B cell (primary cell): ENCODE measurements around the gene PACSIN2. TPM values are rescaled to one million over a fixed set of nuclear protein-coding genes. Genes with fewer than 3 reads are reported as not detected.

ENCODE experiments used
- ATAC-seq: fragments of 200-7000 bp; cut with Tn5 transposase; one replicate; pipeline ENCODE4 v1.10.0; 2021; ENCODE audit warnings: low read depth, mild to moderate bottlenecking, moderate number of reproducible peaks, moderate library complexity
- CTCF ChIA-PET: fragments of 350-600 bp; sonication (Branson Sonifier 250); formaldehyde crosslinking; loops from one replicate; lab custom pipeline; 2021; ENCODE audit warnings: antibody characterized with exemption, inconsistent platforms; lab: Charles Lee
- POLR2A ChIA-PET: fragments of 350-600 bp; sonication (Branson Sonifier 250); formaldehyde crosslinking; loops from one replicate; lab custom pipeline; 2021; ENCODE audit warnings: antibody characterized with exemption; lab: Charles Lee
- DNase-seq: peaks from one replicate; pipeline ENCODE4 v3.0.0; 2013
- H2AFZ ChIP-seq: 2 replicates; pipeline ENCODE4 v1.6.1; 2012; ENCODE audit warnings: mild to moderate bottlenecking, low read depth, low read length; ENCODE audit not compliant: insufficient read depth, poor library complexity, severe bottlenecking
- H3K27ac ChIP-seq, 2 donors: 1 replicate in 1 of 2; 2 replicates in 1 of 2; pipeline ENCODE4 v1.5.1; 2012 to 2013; ENCODE audit warnings: low read length in 2 of 2, mild to moderate bottlenecking in 2 of 2, moderate library complexity in 1 of 2
- H3K27me3 ChIP-seq, 4 experiments: fragments of 200-600 bp in 1 of 4; sonication (generic) in 1 of 4; replicated peaks in 1 of 4; 1 replicate in 2 of 4; 2 replicates in 2 of 4; pipeline versions ENCODE4 v1.6.1 to v1.7.0; 2013 to 2016; ENCODE audit warnings: low read length in 3 of 4, mild to moderate bottlenecking in 2 of 4, mixed read lengths in 1 of 4, moderate library complexity in 1 of 4; ENCODE audit not compliant: insufficient read depth in 4 of 4, control insufficient read depth in 3 of 4; ENCODE audit errors: control extremely low read depth in 1 of 4
- H3K36me3 ChIP-seq, 2 experiments: replicated peaks in 1 of 2; 1 replicate in 1 of 2; 2 replicates in 1 of 2; pipeline versions ENCODE4 v1.6.1 to v1.7.1; 2013; ENCODE audit warnings: low read length in 1 of 2; ENCODE audit not compliant: insufficient read depth in 2 of 2, control insufficient read depth in 1 of 2; ENCODE audit errors: control extremely low read depth in 1 of 2, extremely low read depth in 1 of 2
- H3K4me1 ChIP-seq, 2 donors: fragments of 200-600 bp in 1 of 2; sonication (generic) in 1 of 2; 1 replicate in 1 of 2; 2 replicates in 1 of 2; pipeline versions ENCODE4 v1.5.1 to v1.6.1; 2013 to 2017; ENCODE audit warnings: low read length in 2 of 2; ENCODE audit not compliant: control insufficient read depth in 2 of 2, insufficient read depth in 2 of 2
- H3K4me2 ChIP-seq: replicated peaks from 2 replicates; pipeline ENCODE3; 2012; ENCODE audit warnings: mild to moderate bottlenecking, low read depth, low read length; ENCODE audit not compliant: poor library complexity, severe bottlenecking
- H3K4me3 ChIP-seq, 5 experiments: fragments of 200-600 bp in 1 of 5; sonication (generic) in 1 of 5; 1 replicate in 3 of 5; 2 replicates in 2 of 5; pipeline versions ENCODE4 v1.5.1 to v1.7.0; 2011 to 2016; ENCODE audit warnings: low read length in 4 of 5, mild to moderate bottlenecking in 4 of 5, low read depth in 2 of 5, control low read depth in 1 of 5, moderate library complexity in 1 of 5; ENCODE audit not compliant: insufficient read depth in 1 of 5; ENCODE audit errors: control extremely low read depth in 1 of 5, extremely low read depth in 1 of 5
- H3K79me2 ChIP-seq: fragments of 200-600 bp; sonication (generic); one replicate; pipeline ENCODE4 v1.6.0; 2016; ENCODE audit warnings: low read length; ENCODE audit not compliant: control insufficient read depth, insufficient read depth
- H3K9ac ChIP-seq: fragments of 200-600 bp; sonication (generic); 2 replicates; pipeline ENCODE4 v1.6.1; 2017; ENCODE audit warnings: mild to moderate bottlenecking, low read length, moderate library complexity
- H3K9me3 ChIP-seq, 3 donors: one replicate each; pipeline versions ENCODE4 v1.6.1 to v1.7.1; 2013; ENCODE audit warnings: low read length in 2 of 3; ENCODE audit not compliant: control insufficient read depth in 2 of 3, insufficient read depth in 1 of 3; ENCODE audit errors: control extremely low read depth in 1 of 3
- H4K20me1 ChIP-seq: 2 replicates; pipeline ENCODE4 v1.6.0; 2012; ENCODE audit warnings: mild to moderate bottlenecking, low read length; ENCODE audit not compliant: insufficient read depth, control insufficient read depth, poor library complexity, severe bottlenecking
- H3K27ac Mint-ChIP-seq: one replicate; pipeline ENCODE4 v1.8.0; 2021; ENCODE audit warnings: mixed read lengths
- H3K27me3 Mint-ChIP-seq: one replicate; pipeline ENCODE4 v1.8.0; 2021; ENCODE audit warnings: mixed read lengths
- H3K4me1 Mint-ChIP-seq: one replicate; pipeline ENCODE4 v1.8.0; 2021; ENCODE audit warnings: mixed read lengths
- H3K4me3 Mint-ChIP-seq: one replicate; pipeline ENCODE4 v1.8.0; 2021; ENCODE audit warnings: mixed read lengths
- H3K9me3 Mint-ChIP-seq: one replicate; pipeline ENCODE4 v1.8.0; 2022; ENCODE audit warnings: mixed read lengths; ENCODE audit not compliant: insufficient read depth
- CTCF ChIP-seq: fragments of 200-600 bp; IDR thresholded peaks from one replicate; pipeline ENCODE4 v1.8.0; 2022; ENCODE audit warnings: antibody characterized with exemption, mild to moderate bottlenecking
- EZH2 ChIP-seq: IDR thresholded peaks from 2 replicates; pipeline ENCODE4 v1.6.1; 2012; ENCODE audit warnings: borderline replicate concordance, low read depth, mild to moderate bottlenecking, moderate library complexity, low read length; ENCODE audit not compliant: insufficient read depth, poor library complexity, severe bottlenecking
- WGBS: methylation state at CpG from one replicate; pipeline ENCODE4 v1.1.5; 2013; ENCODE audit warnings: missing lambda C conversion rate; ENCODE audit not compliant: insufficient coverage; 5-methylcytosine and 5-hydroxymethylcytosine counted together
- intact Hi-C: fragments of 100-400 bp; cut with micrococcal nuclease; formaldehyde crosslinking; loops from one replicate; pipeline ENCODE4 v1.10.0; 2022
- polyA plus RNA-seq: library from polyadenylated mRNA; depleted of rRNA; stranded (reverse); fragments of >200 nt; gene quantifications from 2 replicates; pipeline ENCODE4 v1.2.3, GENCODE V29; 2012
- total RNA-seq, 2 donors: library from RNA; stranded (reverse); fragments of 120-200 nt in 1 of 2; gene quantifications; 1 replicate in 1 of 2; 2 replicates in 1 of 2; pipeline versions ENCODE4 v1.2.3 to v1.2.4, GENCODE V29; 2013 to 2022

Gene PACSIN2
- total and polyA plus RNA-seq, 2 donors (not counting 1 experiment from before 2014, with no cell fraction given), result 26.9 to 59.3 TPM

GRCh38 chr22:43031617-43032016 is 16.7 kb upstream of the PACSIN2 start:
- Histone ChIP-seq H3K4me1 (peaks cover 0 to 6% of the 10 kb centered on the region in 2 donors), H3K27ac (no peak overlapping the region), H4K20me1 (no peaks in the 10 kb centered on the region), H3K9me3 (no peaks in the 10 kb centered on the region), H3K27me3 (no peaks in the 10 kb centered on the region), H3K4me2 (no peak overlapping the region), H2AFZ (no peak overlapping the region), H3K79me2 (no peaks in the 10 kb centered on the region), H3K36me3 (no peaks in the 10 kb centered on the region), H3K9ac (no peak overlapping the region), H3K4me3 (no peak overlapping the region)
- ChIA-PET CTCF (interaction anchor here (4.9 kb wide), 1 partner anchor 164 kb away, joined by 35 read pairs; no protein-coding TSS in a partner anchor), POLR2A (no interaction called here)
- no peaks in the 10 kb centered on the region for H3K27me3 Mint-ChIP-seq
- no peak overlapping the region for H3K27ac Mint-ChIP-seq
- TF ChIP-seq EZH2 (no peak), CTCF (no peak)
- ATAC-seq (no peak), DNase-seq (no peak)
- intact Hi-C loops, result no loop called here
- H3K4me1 Mint-ChIP-seq, result peaks cover 5% of the 10 kb centered on the region
- 89% methylated on average over 1 of the region's 3 CpGs for whole genome bisulfite sequencing
- H3K4me3 Mint-ChIP-seq, result no peak overlapping the region
- no peaks in the 10 kb centered on the region for H3K9me3 Mint-ChIP-seq

GRCh38 chr22:43018615-43019014 is 3.7 kb upstream of the PACSIN2 start:
- ChIA-PET CTCF (no interaction called here), POLR2A (interaction anchor here (0.7 kb wide), 1 partner anchor 109 kb away, joined by 4 read pairs; no protein-coding TSS in a partner anchor)
- ATAC-seq (no peak), DNase-seq (no peak)
- TF ChIP-seq CTCF (no peak), EZH2 (no peak)
- Histone ChIP-seq H2AFZ (no peak overlapping the region), H3K4me2 (no peak overlapping the region), H3K9ac (no peak overlapping the region), H4K20me1 (peaks cover 9% of the 10 kb centered on the region), H3K4me3 (no peak overlapping the region), H3K4me1 (peaks cover 8 to 12% of the 10 kb centered on the region in 2 donors), H3K27ac (no peak overlapping the region), H3K9me3 (no peaks in the 10 kb centered on the region), H3K79me2 (peaks cover 19% of the 10 kb centered on the region), H3K27me3 (no peaks in the 10 kb centered on the region), H3K36me3 (no peaks in the 10 kb centered on the region)
- no peaks in the 10 kb centered on the region for H3K9me3 Mint-ChIP-seq
- WGBS, result 49% methylated on average over 5 of the region's 6 CpGs
- intact Hi-C loops, result no loop called here
- H3K4me3 Mint-ChIP-seq, result no peak overlapping the region
- no peaks in the 10 kb centered on the region for H3K27me3 Mint-ChIP-seq
- H3K4me1 Mint-ChIP-seq, result peaks cover 14% of the 10 kb centered on the region
- no peak overlapping the region for H3K27ac Mint-ChIP-seq
